Neural crest cell (in vitro differentiated cells): ENCODE results near the gene MINDY4. TPM values are rescaled to one million over a fixed set of nuclear protein-coding genes. Genes with fewer than 3 reads are reported as not detected.

Experiments
- DNase-seq: peaks from one replicate; pipeline ENCODE4 v3.0.0; 2021; ENCODE audit warnings: low read depth, mixed read lengths, low spot score
- H3K27ac Mint-ChIP-seq: one replicate; pipeline ENCODE4 v1.8.0; 2021; ENCODE audit warnings: mild to moderate bottlenecking, mixed read lengths; ENCODE audit not compliant: unreplicated experiment
- H3K27me3 Mint-ChIP-seq: 2 replicates; pipeline ENCODE4 v1.8.0; 2021; ENCODE audit warnings: low read depth, mild to moderate bottlenecking, mixed read lengths
- H3K36me3 Mint-ChIP-seq: 2 replicates; pipeline ENCODE4 v1.8.0; 2021; ENCODE audit warnings: low read depth, mild to moderate bottlenecking, mixed read lengths
- H3K4me1 Mint-ChIP-seq: 2 replicates; pipeline ENCODE4 v1.8.0; 2021; ENCODE audit warnings: mixed read lengths
- H3K4me3 Mint-ChIP-seq: one replicate; pipeline ENCODE4 v1.8.0; 2021; ENCODE audit warnings: mild to moderate bottlenecking, mixed read lengths
- H3K9me3 Mint-ChIP-seq: 2 replicates; pipeline ENCODE4 v1.8.0; 2021; ENCODE audit warnings: mixed read lengths
- CTCF ChIP-seq: fragments of 200-600 bp; sonication (generic); conservative IDR thresholded peaks from 2 replicates; pipeline ENCODE4 v1.5.0; 2021; ENCODE audit warnings: antibody characterized with exemption, mild to moderate bottlenecking
- total RNA-seq: library from RNA; stranded (reverse); gene quantifications from 2 replicates; pipeline ENCODE4 v1.2.1, GENCODE V29; 2021

MINDY4 gene
- total RNA-seq, 1 donor from 2014 or later = 9.2 TPM

- Mint-ChIP-seq H3K9me3 (no peaks in the 10 kb centered on the region), H3K27me3 (no peaks in the 10 kb centered on the region), H3K27ac (no peak overlapping the region), H3K36me3 (peaks cover 12% of the 10 kb centered on the region), H3K4me1 (no peaks in the 10 kb centered on the region), H3K4me3 (no peak overlapping the region)
- no peak for DNase-seq
- TF ChIP-seq CTCF = no peak
Observed at GRCh38 chr7:30778255-30779025, 7.2 kb downstream of the MINDY4 start.

- Mint-ChIP-seq H3K4me1 (no peaks in the 10 kb centered on the region), H3K9me3 (no peaks in the 10 kb centered on the region), H3K4me3 (no peak overlapping the region), H3K27ac (no peak overlapping the region), H3K27me3 (no peaks in the 10 kb centered on the region), H3K36me3 (peaks cover 12% of the 10 kb centered on the region)
- no peak for TF ChIP-seq CTCF
- no peak for DNase-seq
Observed at GRCh38 chr7:30779574-30779973, 8.4 kb downstream of the MINDY4 start.

- TF ChIP-seq CTCF = no peak
- Mint-ChIP-seq H3K4me3 (no peak overlapping the region), H3K9me3 (no peaks in the 10 kb centered on the region), H3K36me3 (peaks cover 12% of the 10 kb centered on the region), H3K27ac (no peak overlapping the region), H3K27me3 (no peaks in the 10 kb centered on the region), H3K4me1 (no peaks in the 10 kb centered on the region)
- no peak for DNase-seq
Observed at GRCh38 chr7:30780941-30781340, 9.7 kb downstream of the MINDY4 start.

GRCh38 chr7:30782690-30783089 is 11.5 kb downstream of the MINDY4 start:
- H3K27ac Mint-ChIP-seq = no peak overlapping the region
- no peaks in the 10 kb centered on the region for H3K9me3 Mint-ChIP-seq
- DNase-seq = no peak
- TF ChIP-seq CTCF = no peak
- no peak overlapping the region for H3K4me3 Mint-ChIP-seq
- H3K4me1 Mint-ChIP-seq = no peaks in the 10 kb centered on the region
- H3K27me3 Mint-ChIP-seq = no peaks in the 10 kb centered on the region
- peaks cover 12% of the 10 kb centered on the region for H3K36me3 Mint-ChIP-seq

- DNase-seq = no peak
- TF ChIP-seq CTCF = no peak
- no peaks in the 10 kb centered on the region for H3K4me1 Mint-ChIP-seq
Observed at GRCh38 chr7:30785786-30786185, 14.6 kb downstream of the MINDY4 start.

More at GRCh38 chr7:30785786-30786185, 14.6 kb downstream of the MINDY4 start:
- H3K27me3 Mint-ChIP-seq = no peaks in the 10 kb centered on the region
- H3K9me3 Mint-ChIP-seq = no peaks in the 10 kb centered on the region
- H3K4me3 Mint-ChIP-seq = no peak overlapping the region
- no peak overlapping the region for H3K27ac Mint-ChIP-seq
- H3K36me3 Mint-ChIP-seq = peaks cover 12% of the 10 kb centered on the region
